ENCODE results near the gene IPCEF1. TPM values are rescaled to one million over a fixed set of nuclear protein-coding genes. Genes with fewer than 3 reads are reported as not detected.

Gene IPCEF1
- total RNA-seq, 1 experiment from 2014 or later: not detected

DNA sequence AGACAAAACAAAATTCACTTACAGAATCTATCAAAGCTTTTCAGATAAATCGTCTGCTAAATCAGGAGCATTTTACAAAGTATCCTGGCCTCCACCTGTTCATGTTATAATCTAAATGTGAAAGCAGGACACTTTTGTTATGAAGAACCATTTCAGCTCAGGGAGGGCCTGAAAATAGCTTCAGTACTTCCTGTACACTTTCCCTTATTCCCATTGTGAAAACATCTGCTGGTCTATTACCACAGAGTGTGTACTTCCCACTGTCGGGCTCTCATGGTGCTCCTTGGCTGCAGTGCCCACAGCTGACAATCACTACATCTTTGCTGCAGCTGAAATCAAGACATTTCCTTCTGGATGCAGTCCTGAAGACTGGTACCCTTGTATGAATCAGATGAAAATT lies 189.5 kb downstream of the IPCEF1 start:
- Mint-ChIP-seq H3K36me3 (ENCODE audit: insufficient read depth, unreplicated experiment) (no peaks in the 10 kb centered on the region), H3K27me3 (ENCODE audit: insufficient read depth, unreplicated experiment) (no peaks in the 10 kb centered on the region), H3K4me3 (ENCODE audit: unreplicated experiment) (no peak overlapping the region), H3K27ac (ENCODE audit: low read depth, unreplicated experiment) (no peak overlapping the region), H3K9me3 (ENCODE audit: unreplicated experiment) (no peaks in the 10 kb centered on the region), H3K4me1 (ENCODE audit: insufficient read depth, unreplicated experiment) (no peaks in the 10 kb centered on the region)
- TF ChIP-seq, protein P1, sequence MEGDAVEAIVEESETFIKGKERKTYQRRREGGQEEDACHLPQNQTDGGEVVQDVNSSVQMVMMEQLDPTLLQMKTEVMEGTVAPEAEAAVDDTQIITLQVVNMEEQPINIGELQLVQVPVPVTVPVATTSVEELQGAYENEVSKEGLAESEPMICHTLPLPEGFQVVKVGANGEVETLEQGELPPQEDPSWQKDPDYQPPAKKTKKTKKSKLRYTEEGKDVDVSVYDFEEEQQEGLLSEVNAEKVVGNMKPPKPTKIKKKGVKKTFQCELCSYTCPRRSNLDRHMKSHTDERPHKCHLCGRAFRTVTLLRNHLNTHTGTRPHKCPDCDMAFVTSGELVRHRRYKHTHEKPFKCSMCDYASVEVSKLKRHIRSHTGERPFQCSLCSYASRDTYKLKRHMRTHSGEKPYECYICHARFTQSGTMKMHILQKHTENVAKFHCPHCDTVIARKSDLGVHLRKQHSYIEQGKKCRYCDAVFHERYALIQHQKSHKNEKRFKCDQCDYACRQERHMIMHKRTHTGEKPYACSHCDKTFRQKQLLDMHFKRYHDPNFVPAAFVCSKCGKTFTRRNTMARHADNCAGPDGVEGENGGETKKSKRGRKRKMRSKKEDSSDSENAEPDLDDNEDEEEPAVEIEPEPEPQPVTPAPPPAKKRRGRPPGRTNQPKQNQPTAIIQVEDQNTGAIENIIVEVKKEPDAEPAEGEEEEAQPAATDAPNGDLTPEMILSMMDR (IDR thresholded peaks at IDR 0.05; ENCODE audit: unreplicated experiment): no peak
- BruUV-seq (replicated peaks): no TSS peak
- intact Hi-C loops (cut with micrococcal nuclease): no loop called here
- DNase-seq (ENCODE audit: unreplicated experiment): no peak
- ChIA-PET POLR2A (no interaction called here), CTCF (interaction anchor here (1.5 kb wide), 1 partner anchor 10 kb away, joined by 3 read pairs; no protein-coding TSS in a partner anchor)

DNA sequence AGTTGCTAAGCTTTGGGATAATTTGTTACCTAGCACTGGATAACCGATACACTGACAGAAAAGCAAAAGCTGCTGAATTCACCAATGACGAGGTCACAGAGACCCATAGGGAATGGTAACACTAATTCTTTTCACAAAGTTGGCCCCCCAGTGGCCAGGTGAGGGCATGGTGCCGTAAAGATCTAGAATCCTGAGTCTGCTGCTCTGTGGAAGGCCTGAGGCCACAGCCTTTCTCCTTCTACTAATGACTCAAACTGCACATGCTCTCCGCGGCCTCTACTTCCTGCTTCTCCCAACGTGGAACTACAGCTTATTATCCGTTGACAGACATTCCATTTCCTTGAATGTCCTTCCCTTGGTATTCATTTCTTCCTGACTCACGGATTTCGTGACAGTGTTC lies 190.5 kb downstream of the IPCEF1 start:
- H3K4me1 Mint-ChIP-seq (ENCODE audit: insufficient read depth, unreplicated experiment): no peaks in the 10 kb centered on the region
- H3K9me3 Mint-ChIP-seq (ENCODE audit: unreplicated experiment): no peaks in the 10 kb centered on the region
- CTCF ChIA-PET: interaction anchor here (0.6 kb wide), 2 partner anchors 13 to 415 kb away, joined by 3 read pairs; no protein-coding TSS in a partner anchor
- no peak overlapping the region for H3K27ac Mint-ChIP-seq (ENCODE audit: low read depth, unreplicated experiment)
- POLR2A ChIA-PET: interaction anchor here (0.8 kb wide), 1 partner anchor 12 kb away, joined by 3 read pairs; no protein-coding TSS in a partner anchor
- H3K36me3 Mint-ChIP-seq (ENCODE audit: insufficient read depth, unreplicated experiment): no peaks in the 10 kb centered on the region
- H3K4me3 Mint-ChIP-seq (ENCODE audit: unreplicated experiment): no peak overlapping the region
- BruUV-seq (replicated peaks): no TSS peak
- TF ChIP-seq, protein P1 (IDR thresholded peaks at IDR 0.05; ENCODE audit: unreplicated experiment): no peak
- no peaks in the 10 kb centered on the region for H3K27me3 Mint-ChIP-seq (ENCODE audit: insufficient read depth, unreplicated experiment)
- DNase-seq (ENCODE audit: unreplicated experiment): no peak
- intact Hi-C loops (cut with micrococcal nuclease): no loop called here

DNA sequence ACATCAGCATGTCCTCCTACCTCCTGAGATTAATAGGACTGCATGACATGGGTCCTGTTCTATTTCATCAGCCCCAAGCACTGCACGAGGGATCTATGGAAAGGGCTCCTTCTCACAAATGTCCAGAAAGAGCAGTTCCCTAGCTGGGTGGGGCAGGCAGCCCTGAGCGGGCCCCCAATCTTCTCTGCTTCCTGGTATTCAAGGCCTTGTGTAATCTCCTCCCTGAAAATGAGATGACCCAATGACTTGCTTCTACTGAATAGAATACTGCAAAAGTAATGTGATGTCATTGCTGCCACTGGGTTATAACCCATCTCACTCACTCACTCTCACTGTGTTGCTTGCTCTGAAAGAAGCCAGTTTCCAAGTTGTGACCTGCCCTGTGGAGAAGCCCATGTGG lies 191.1 kb downstream of the IPCEF1 start:
- POLR2A ChIA-PET: interaction anchor here (0.8 kb wide), 1 partner anchor 12 kb away, joined by 3 read pairs; no protein-coding TSS in a partner anchor
- TF ChIP-seq, protein P1 (IDR thresholded peaks at IDR 0.05; ENCODE audit: unreplicated experiment): no peak

DNA sequence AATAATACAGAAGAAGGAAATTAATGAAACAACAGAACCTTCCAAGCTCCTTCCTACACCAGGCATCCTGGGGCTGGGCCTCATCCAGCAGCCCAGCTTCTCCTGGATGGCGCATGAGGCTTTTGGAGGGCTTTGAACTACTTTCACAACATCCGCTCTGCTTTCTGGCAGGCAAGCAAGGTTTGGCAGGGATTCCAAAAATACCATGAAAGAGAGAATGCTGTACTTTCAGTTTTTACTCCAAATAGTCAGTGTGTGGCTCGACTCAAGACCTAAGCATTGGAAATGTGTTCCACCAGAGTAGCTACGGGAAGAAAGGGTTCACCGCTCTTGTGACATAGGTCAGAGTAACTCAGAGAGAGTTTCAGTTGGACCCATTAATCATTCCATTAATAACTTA lies 192.2 kb downstream of the IPCEF1 start:
- ChIA-PET CTCF (interaction anchor here (0.6 to 1.5 kb wide), 6 partner anchors 10 to 293 kb away, joined by 3 to 9 read pairs (median 4); no protein-coding TSS in a partner anchor), POLR2A (interaction anchor here (0.5 to 0.6 kb wide), 2 partner anchors 111 to 529 kb away, joined by 3 to 4 read pairs; no protein-coding TSS in a partner anchor)
- intact Hi-C loops (cut with micrococcal nuclease): no loop called here

More for the DNA sequence above, 191.1 kb downstream of the IPCEF1 start:
- CTCF ChIA-PET: interaction anchor here (0.6 to 1.0 kb wide), 4 partner anchors 11 to 282 kb away, joined by 3 to 4 read pairs (median 4); no protein-coding TSS in a partner anchor
- intact Hi-C loops (cut with micrococcal nuclease): no loop called here
- H3K27ac Mint-ChIP-seq (ENCODE audit: low read depth, unreplicated experiment): no peak overlapping the region
- no peaks in the 10 kb centered on the region for H3K27me3 Mint-ChIP-seq (ENCODE audit: insufficient read depth, unreplicated experiment)
- no peak overlapping the region for H3K4me3 Mint-ChIP-seq (ENCODE audit: unreplicated experiment)
- H3K36me3 Mint-ChIP-seq (ENCODE audit: insufficient read depth, unreplicated experiment): no peaks in the 10 kb centered on the region
- no TSS peak for BruUV-seq (replicated peaks)
- no peak for DNase-seq (ENCODE audit: unreplicated experiment)
- no peaks in the 10 kb centered on the region for H3K9me3 Mint-ChIP-seq (ENCODE audit: unreplicated experiment)
- H3K4me1 Mint-ChIP-seq (ENCODE audit: insufficient read depth, unreplicated experiment): no peaks in the 10 kb centered on the region

More for the DNA sequence above, 192.2 kb downstream of the IPCEF1 start:
- H3K9me3 Mint-ChIP-seq (ENCODE audit: unreplicated experiment): no peaks in the 10 kb centered on the region
- no peak overlapping the region for H3K27ac Mint-ChIP-seq (ENCODE audit: low read depth, unreplicated experiment)
- TF ChIP-seq, protein P1 (IDR thresholded peaks at IDR 0.05; ENCODE audit: unreplicated experiment): no peak
- no peaks in the 10 kb centered on the region for H3K36me3 Mint-ChIP-seq (ENCODE audit: insufficient read depth, unreplicated experiment)
- H3K27me3 Mint-ChIP-seq (ENCODE audit: insufficient read depth, unreplicated experiment): no peaks in the 10 kb centered on the region
- H3K4me1 Mint-ChIP-seq (ENCODE audit: insufficient read depth, unreplicated experiment): no peaks in the 10 kb centered on the region
- no peak overlapping the region for H3K4me3 Mint-ChIP-seq (ENCODE audit: unreplicated experiment)
- BruUV-seq (replicated peaks): no TSS peak
- peak; percentile 41 for DNase-seq (ENCODE audit: unreplicated experiment)
